Left renal cortex interstitium (tissue), 4 donors: Measurements from ENCODE around the gene GLT1D1. TPM values are rescaled to one million over a fixed set of nuclear protein-coding genes. Genes with fewer than 3 reads are reported as not detected.
"Not testable (repeated sequence)": the region's sequence is repeated elsewhere in the genome, so short reads cannot be mapped to it uniquely, and the experiment has no call there.

Experiments
- DNase-seq, 4 donors: peaks; one replicate each; pipeline ENCODE4 v3.0.0-alpha.2; 2013; ENCODE audit warnings: low read depth in 4 of 4, low spot score in 2 of 4, missing footprints in 1 of 4
- polyA plus RNA-seq, 4 donors: library from polyadenylated mRNA; unstranded; fragments of 120-200 nt; gene quantifications; one replicate each; pipeline ENCODE4 v1.2.1, GENCODE V29; 2013; ENCODE audit not compliant: insufficient read length in 4 of 4

Gene GLT1D1
- polyA plus RNA-seq = 1 to 10 TPM; 1.5 to 2.5 (median 2.4) TPM

DNA sequence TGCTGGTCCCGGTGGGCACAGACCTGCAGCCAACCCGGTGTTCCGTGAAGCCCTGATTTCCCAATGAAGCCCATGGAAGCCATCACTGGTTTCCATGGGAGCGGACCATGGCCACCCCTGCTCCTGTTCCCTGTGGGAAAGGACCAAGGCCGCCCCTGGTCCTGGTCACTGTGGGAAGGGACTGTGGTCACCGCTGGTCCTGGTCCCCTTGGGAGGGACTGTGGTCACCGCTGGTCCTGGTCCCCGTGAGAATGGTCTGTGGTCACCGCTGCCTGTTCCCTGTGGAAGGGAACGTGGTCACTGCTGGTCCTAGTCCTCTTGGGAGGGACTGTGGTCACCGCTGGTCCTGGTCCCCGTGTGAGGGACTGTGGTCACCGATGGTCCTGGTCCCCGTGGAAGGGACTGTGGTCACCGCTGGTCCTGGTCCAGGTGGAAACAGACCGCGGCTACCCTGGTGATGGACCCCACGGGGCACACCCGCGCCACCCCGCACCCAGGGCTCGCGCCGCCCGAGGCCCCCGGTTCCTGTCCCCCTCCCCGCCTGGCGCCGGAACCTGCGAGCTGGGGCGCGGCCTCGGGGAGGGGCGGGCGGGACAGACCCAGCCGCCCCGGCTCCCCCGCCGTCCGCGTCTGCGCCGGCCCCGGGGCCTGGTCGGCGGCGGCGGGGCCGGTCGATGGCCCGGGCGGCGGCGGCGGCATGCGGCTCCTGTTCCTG, at the start of gene GLT1D1:
Gene GLT1D1, plus strand, starts transcription at position 594 of the 715 bp plus-strand sequence. Its CDS starts 104 bp downstream, at position 698.
- no peak for DNase-seq

DNA sequence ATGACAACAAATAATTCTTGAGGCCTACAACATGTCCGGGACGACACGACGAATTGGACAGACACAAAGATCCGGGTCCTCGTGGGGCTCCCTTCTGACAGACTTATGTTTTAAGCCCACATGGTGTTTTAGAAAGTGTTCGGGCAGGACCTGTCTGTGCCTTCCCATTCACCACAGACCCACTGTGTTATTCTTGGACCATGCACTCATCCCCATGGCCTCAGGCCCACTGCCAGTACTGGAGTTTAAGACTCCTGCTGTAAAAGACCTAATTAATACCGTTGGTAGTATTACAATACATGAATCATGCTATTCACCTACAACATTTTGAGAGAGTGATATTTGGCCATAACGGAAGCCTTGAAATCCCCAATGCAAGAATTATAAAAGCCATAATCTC, 49.5 kb upstream of the GLT1D1 start:
- no peak for DNase-seq

DNA sequence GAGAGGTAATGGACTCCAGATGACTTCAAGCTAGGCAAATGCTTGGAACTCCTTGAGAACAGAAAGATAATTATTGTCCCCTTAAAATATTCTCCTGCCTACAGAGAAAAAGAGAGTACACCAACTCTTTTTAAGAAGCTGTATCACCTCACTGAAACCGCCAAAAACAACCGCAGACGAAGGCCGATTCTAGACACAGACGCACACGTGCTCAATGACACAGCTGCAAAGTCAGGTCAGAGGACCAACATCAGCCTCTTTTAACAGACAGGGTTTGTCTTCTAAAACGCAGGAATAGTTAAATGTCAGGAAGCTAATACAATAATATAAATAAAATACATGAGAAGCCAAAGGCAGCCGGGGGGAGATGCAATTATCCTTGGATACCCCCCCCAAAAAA, 48.5 kb upstream of the GLT1D1 start:
- no peak for DNase-seq

DNA sequence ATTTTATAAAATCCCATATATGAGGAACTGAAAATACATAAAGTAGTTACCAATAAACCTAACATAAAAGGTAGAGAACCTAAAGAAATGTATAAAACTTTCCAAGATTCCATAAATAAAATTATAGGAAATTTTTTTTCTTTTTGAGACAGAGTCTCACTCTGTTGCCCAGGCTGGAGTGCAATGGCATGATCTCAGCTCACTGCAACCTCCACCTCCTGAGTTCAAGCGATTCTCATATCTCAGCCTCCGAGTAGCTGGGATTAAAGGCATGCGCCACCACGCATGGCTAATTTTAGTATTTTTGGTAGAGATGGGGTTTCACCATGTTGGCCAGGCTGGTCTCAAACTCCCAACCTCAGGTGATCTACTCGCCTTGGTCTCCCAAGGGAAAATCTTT, 47.9 kb upstream of the GLT1D1 start:
- not testable (repeated sequence) for DNase-seq

DNA sequence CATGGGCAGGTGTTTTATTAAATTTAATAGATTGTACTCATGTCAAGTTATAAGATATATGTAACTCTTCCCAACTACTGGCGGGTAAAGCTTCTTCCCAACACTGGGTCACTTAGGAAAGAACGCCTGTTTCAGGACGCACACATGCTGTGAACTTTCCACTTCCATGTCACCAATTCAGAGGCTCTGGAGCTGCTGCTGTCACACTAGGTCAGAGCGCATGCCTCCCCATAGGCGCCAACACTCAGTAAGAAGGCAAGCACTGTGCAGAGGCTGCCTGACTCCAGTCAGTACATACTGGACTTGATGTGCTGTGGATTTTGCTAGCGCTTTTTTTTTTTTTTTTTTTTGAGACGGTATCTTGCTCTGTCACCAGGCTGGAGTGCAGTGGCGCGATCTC, 46.7 kb upstream of the GLT1D1 start:
- DNase-seq = no peak

DNA sequence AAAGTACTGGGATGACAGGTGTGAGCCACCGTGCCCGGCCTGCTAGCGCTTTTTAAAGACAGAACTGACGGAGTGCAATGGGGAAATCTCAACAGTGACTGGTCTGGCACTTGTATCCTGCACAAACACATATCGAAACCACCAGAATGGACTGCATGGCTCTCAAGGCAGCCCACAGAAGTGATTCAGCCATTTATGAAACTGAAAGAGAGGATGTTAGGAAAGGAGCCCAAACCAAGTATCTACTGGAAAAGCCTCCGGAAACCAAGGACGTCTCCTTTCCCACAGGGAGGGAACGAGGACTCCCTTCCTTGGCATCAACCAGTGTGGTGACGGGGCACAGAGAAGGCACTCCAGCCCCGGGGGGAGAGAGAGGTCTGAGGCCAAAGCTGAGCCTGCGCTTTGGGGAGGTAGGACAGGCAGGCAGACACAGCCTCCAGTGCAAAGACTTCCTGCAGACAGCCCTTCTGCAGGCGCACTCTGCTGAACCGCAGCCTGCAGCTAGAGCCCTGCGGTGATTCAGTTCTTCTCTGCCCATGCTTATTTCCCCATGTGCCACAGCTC, 46.0 kb upstream of the GLT1D1 start:
- no peak for DNase-seq

DNA sequence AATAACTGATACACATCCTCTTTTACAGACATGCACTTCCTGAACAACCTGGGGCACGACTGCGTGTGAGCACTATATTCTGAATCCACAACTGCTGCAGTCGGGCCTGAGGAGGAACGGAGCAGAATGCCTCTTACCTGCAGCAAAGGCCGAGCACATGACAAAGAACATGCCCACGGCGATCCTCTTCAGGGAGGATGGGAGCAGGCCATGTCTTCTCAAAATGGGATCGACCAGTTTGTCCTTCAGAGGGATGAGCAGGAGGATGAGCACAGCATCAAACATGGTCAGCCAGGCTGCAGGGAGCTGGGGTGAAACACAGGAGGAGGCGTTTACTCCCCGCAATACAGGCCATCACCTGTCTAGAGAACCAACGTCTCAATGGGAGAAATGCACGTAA, 44.6 kb upstream of the GLT1D1 start:
- no peak for DNase-seq

DNA sequence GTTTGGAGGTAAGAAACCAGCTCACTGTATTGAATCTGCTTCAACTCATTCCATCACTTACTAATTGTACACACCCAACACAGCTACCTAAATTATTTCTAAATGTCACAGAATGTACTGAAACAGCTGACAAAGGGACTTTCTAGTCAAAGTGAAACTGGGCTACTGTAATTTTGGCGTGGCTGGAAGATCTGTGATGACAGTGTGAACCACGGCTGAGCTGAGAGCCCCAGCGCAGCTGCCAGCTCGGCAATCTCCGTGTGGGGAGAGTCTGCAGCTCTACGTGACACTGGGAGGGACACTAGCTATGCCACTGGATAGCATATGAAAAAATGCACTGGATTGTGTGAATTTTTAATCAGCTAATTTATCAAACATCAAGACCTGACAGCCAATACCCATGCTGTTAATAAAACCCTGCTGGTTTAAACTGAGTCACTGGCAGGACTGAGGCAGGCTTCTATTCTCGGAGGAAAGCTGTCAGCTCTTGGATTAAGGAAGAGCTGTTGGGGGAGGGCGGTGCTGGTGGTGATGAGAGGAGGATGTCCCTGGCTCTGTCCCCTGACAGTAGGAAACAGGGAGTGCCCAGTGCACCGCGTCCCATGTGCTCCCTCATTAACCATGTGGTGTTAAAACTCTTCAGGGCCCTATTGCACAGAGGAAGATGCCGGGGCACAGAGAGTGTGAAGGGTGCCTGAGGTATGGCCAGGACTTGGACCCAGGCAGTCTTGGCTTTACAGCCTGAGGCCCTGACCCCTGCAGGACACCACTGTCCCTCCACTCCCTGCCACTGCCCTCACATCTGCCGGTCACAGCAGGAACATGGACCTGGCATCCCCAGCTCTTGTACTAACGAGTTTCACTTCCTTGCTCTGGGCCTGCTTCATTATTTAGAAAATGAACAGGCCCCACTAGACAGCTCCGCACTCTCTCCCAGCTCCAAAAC, 42.8 kb upstream of the GLT1D1 start:
- DNase-seq = no peak

DNA sequence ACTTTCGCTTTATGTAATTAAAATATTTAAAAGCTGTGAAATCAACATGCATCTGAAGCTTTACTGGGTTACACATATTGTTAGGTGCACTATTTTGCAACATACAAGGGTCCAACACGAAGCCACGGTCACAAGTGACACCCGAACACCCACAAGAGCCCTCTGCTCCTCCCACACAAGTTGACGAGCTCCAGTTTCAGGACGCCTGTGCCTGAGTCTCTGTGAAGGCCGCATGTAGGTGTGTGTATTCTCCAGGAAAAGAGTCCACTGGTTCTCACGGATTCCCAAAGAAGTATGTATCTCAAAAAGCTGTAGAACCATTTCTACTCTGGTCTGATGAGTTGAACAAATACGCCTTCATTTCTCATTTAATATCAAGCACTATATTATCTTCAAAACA, 41.5 kb upstream of the GLT1D1 start:
- DNase-seq = no peak

DNA sequence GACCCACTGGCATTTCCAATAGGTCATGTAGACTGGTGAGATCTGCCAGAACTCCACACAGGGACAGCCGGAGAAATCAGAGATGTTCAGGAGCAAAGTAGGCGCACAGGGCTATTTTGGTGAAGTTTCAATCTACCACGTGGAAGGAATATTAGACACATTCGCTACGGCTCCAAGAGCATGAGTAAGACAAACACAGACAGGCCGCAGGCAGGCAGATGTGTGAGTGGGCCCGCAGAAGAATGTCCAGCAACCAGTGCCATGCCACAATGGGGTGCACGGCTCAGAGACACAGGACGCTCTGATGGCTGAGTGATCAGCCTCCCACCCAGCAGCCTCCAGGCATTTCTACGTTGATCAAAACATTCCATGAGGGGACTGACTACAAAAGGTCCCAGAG, 39.9 kb upstream of the GLT1D1 start:
- no peak for DNase-seq

DNA sequence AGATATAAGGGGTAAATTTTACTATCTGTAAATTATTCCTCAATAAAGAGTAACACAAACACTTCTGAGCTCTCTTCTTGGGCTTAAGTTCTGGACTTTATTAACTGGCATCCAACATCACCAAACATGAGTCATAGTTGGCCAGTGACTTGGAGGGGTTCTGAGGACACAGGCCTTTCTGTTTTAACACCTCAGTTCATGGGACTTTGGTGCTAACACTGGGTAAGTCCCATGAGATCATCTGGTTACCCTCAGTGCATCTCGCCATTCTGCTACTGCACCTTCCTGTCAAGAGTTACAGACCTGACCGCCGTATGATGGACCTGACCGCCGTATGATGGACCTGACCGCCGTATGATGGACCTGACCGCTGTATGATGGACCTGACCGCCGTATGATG, 39.4 kb upstream of the GLT1D1 start:
- no peak for DNase-seq

DNA sequence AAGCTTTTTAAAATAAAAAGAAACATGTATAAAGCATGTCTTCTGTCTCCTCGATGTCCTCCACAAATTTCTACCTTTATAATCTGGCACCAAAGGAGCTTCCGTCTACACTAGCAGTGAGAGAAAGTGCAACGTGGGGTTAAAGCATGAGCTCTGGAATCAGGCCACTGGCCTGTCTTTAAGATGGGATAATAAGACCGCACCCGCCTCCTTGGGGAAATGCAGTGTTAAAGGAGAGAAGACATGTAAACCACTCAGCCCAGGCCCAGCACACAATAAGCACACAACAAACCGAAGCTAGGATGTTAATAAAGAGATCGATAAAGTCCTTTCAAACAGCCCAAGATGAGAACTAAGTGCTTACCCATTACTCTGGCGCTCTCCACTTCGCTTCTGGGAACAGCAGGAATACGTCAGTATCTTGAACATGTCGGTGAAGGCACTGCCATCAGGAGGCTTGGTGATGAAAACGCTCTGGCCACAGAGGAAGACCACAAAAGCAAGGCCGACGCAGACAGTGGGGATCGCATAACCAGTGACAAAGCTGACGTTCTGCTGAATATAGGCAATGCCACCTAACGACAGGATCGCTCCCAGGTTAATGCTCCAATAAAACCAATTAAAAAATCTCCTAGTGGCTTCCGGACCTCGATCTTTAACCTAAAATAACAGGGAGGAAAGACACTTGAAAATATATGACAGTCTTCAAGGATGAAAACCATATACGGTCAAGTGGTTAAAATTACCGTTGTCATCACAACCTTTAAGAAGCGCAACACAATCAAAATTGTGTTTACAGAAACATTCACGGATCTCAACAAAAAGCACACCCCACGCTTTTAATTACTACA, 38.6 kb upstream of the GLT1D1 start:
- DNase-seq = no peak

DNA sequence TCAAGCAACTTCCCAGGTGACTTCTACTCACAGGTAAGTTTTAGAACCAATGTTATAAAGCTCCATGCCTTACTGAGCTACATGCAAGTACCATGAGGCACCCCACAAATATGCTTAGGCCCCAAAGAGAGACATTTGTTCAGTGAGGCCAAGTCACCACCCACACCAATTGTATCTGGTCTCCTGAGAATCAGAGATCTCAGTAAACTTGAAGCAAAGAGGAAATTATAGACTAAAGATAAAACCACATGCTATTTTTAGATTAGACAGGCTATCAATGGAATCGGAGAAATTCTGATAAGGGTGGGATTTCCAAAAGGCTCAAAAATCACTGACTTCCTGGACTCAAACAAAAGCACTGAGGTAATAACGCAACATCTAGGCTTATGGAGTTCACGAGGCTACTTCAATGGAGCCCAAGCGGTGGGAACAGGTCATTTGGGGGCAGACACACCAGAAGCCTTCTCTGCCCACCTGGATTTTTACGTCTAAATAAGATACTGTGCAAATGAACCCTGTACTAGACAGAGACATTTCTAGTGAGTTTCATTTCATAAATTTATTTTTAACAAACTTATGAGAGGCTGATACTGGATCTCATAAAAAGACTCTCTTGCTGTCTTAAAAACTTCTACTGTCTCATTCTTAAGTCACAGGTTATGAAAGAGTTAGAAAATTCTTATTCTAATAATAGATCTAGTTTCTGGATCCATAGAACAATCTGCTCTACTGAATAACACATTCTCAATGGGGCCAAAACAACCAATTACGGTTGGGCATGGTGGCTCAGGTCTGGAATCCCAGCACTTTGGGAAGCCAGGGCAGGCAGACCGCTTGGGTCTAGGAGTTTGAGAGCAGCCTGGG, 37.3 kb upstream of the GLT1D1 start:
- no peak for DNase-seq

DNA sequence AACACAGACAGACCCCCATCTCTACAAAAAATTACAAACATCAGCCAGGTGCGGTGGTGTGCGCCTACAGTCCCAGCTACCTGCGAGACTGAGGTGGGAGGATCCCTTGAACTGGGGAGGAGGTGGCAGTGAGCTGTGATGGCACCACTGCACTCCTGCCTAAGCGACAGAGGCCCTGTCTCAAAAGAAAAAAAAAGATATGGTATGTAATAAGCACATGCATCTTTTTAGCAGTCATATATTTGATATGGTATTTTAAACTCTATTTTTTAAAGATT, 36.7 kb upstream of the GLT1D1 start:
- DNase-seq = no peak

DNA sequence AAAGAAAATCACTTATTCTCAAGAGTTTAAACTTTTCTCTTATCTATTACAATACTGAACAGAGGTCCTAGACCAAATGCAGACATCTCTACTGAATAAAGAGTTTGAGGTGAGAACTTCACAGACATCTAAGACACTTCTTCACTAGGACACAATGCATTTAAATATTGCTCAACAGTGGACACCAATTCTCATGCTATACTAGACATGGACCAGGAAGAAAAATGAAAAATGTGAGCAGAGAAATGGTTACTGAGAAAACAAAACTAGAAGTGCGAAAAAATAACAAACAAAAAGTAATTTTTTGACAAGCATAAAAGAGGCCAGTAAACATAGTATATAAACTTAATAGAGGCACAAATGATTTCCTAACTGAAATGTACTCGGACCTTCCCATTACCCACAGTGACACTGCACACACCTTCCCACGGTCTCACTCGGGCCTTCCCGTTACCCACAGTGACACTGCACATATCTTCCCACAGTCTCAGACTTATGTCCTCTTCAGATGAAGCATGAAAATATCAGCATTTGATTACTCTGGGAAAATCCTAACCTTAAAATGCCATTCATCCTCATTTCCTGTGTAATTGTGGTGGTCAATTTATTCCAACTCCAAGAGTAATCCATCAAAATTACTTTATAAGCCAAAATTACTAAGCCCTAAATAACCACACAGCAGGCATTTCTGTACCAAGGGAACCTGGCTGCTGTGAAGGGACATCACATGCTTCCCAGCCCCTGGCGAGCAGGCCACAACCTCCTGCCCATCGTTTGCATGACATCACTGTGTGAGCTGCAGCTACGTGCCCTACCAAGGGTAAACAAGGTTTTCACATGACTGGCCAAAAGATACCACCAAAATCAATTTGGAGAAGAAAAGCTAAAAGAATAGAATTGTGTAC, 35.9 kb upstream of the GLT1D1 start:
- no peak for DNase-seq

DNA sequence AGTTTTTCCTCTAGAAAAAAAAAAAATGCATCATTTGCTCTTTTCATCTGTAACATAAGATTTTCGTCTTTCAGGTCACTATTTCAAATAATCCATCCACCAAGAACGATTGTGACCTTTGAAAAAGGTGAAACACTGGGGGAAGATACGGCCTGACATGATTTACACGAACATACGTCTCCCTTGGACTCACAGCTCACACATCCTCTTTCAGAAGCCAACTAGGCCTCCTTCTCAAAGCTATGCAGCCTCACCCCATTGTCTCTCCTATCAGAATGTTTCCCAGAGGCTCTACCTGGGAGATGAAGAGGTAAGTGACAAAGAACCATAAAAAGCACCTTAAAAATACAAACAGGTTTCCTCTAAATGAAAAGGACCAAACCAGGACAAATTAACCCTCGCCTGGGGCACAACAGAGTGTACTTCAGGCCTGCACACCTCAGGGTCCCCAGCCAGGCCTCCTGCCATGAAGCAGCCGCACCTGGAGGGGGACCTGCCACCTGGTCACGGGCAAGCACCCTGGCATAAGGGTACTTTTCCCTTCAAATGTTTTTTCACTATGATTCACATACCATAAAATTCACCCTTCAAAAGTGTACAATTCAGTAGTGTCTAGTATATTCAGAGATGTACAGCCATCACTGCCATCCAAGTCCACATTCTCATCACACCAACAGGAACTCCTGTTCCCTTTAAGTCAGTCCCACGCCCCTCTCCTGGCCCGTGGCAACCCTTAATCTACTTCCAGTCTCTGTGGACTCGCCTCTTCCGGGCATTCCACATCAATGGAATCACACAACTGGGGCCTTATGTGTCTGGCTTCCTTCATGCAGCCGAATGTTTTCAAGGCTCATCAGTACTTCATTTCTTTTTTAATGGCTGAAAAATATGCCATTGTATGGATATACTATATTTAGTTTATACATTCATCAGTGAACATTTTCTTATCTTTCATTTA, 34.9 kb upstream of the GLT1D1 start:
- no peak for DNase-seq

DNA sequence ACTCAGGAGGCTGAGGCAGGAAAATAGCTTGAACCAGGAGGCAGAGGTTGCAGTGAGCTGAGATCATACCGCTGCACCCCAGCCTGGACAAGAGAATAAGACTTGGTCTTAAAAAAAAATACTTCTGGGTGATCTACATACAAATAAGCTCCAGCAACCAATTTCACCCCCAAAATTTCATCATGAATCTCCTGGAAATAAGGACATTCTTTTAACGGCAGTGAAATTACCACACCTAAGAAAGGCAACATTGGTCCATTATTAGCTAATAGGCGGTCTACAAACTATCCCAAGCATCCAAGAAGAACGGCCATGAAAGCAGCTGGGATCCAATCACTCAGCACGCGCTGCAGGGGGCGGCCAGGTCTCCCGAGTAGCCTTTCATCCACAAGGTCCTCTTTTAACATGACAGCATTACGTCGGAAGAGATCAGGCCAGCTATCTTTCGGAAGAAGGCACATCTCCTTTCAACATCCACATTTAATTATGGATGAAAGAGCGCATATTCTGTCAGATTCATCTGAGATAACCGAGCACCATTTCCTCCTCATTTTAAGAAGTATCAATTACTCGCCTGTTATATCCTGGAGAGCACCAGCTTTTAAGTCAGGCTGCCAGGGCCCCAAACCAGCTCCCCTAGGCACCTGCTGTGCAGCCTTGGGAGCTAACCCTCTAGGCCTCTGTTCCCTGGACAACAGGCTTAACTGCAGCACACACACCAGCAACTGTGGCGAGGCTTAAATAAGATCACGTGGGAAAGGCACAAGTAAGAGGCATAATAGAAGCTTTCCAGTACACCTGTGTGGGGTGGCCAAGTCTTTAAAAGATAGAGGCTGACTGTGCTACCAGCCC, 33.8 kb upstream of the GLT1D1 start:
- no peak for DNase-seq
